DND-41 (cell line): ENCODE data around the gene HOGA1.

Source experiments
- ATAC-seq: fragments of 200-7000 bp; cut with Tn5 transposase; 3 replicates; pipeline ENCODE4 v1.9.1; 2021; ENCODE audit warnings: low read depth; ENCODE audit not compliant: insufficient read depth
- DNase-seq: peaks from one replicate; pipeline ENCODE4 v3.0.0-alpha.2; 2020
- H2AFZ ChIP-seq: 2 replicates; pipeline ENCODE4 v1.6.0; 2012; ENCODE audit warnings: low read depth, low read length
- H3K27ac ChIP-seq: 2 replicates; pipeline ENCODE4 v1.5.1; 2012; ENCODE audit warnings: low read length, inconsistent platforms
- H3K27me3 ChIP-seq: fragments of 200-600 bp; sonication (generic); 2 replicates; pipeline ENCODE4 v1.6.0; 2012; ENCODE audit warnings: low read length, mild to moderate bottlenecking, inconsistent platforms; ENCODE audit not compliant: insufficient read depth, poor library complexity
- H3K36me3 ChIP-seq: 2 replicates; pipeline ENCODE4 v1.5.1; 2012; ENCODE audit warnings: low read length, inconsistent platforms; ENCODE audit not compliant: insufficient read depth
- H3K4me1 ChIP-seq: 2 replicates; pipeline ENCODE4 v1.5.1; 2012; ENCODE audit warnings: mild to moderate bottlenecking, low read length; ENCODE audit not compliant: insufficient read depth
- H3K4me2 ChIP-seq: 2 replicates; pipeline ENCODE4 v1.6.0; 2012; ENCODE audit warnings: mild to moderate bottlenecking, moderate library complexity, low read length, inconsistent platforms; ENCODE audit not compliant: insufficient read depth
- H3K4me3 ChIP-seq, 2 experiments: fragments of 200-600 bp in 1 of 2; shearing (Covaris generic) in 1 of 2; 2 replicates each; pipeline ENCODE4 v1.5.1; 2012 to 2016; ENCODE audit warnings: inconsistent platforms in 2 of 2, low read length in 2 of 2, mild to moderate bottlenecking in 2 of 2, low read depth in 1 of 2, moderate library complexity in 1 of 2
- H3K79me2 ChIP-seq: 2 replicates; pipeline ENCODE4 v1.6.0; 2012; ENCODE audit warnings: low read length, inconsistent platforms; ENCODE audit not compliant: insufficient read depth
- H3K9ac ChIP-seq: 2 replicates; pipeline ENCODE4 v1.6.0; 2012; ENCODE audit warnings: low read depth, mild to moderate bottlenecking, inconsistent platforms, low read length, moderate library complexity
- H3K9me3 ChIP-seq: 2 replicates; pipeline ENCODE4 v1.5.1; 2012; ENCODE audit warnings: low read length, moderate library complexity, mild to moderate bottlenecking, inconsistent platforms; ENCODE audit not compliant: insufficient read depth, severe bottlenecking
- H4K20me1 ChIP-seq: 2 replicates; pipeline ENCODE4 v1.6.0; 2012; ENCODE audit warnings: low read length; ENCODE audit not compliant: insufficient read depth
- CTCF ChIP-seq: IDR thresholded peaks from 2 replicates; pipeline ENCODE4 v1.5.1; 2012; ENCODE audit warnings: borderline replicate concordance, low read length, moderate library complexity, mild to moderate bottlenecking; ENCODE audit not compliant: poor library complexity, severe bottlenecking; ENCODE audit errors: extremely low read depth
- EZH2 ChIP-seq: IDR thresholded peaks from 3 replicates; pipeline ENCODE4 v1.6.1; 2012; ENCODE audit warnings: borderline replicate concordance, low read depth, mild to moderate bottlenecking, moderate library complexity, low read length, inconsistent platforms; ENCODE audit not compliant: severe bottlenecking

Gene HOGA1

GRCh38 chr10:97547271-97547600 lies 37.0 kb upstream of the HOGA1 start:
- H3K4me2 ChIP-seq, result no peak overlapping the region
- no peaks in the 10 kb centered on the region for H4K20me1 ChIP-seq
- no peak for DNase-seq

GRCh38 chr10:97547962-97548361 lies 36.2 kb upstream of the HOGA1 start:
- ATAC-seq, result no peak
- no peak for DNase-seq
- no peaks in the 10 kb centered on the region for H3K27me3 ChIP-seq

More at GRCh38 chr10:97547271-97547600, 37.0 kb upstream of the HOGA1 start:
- no peak overlapping the region for H2AFZ ChIP-seq
- no peak for ATAC-seq
- no peaks in the 10 kb centered on the region for H3K36me3 ChIP-seq
- no peaks in the 10 kb centered on the region for H3K4me1 ChIP-seq
- no peaks in the 10 kb centered on the region for H3K27me3 ChIP-seq
- H3K27ac ChIP-seq, result no peak overlapping the region
- H3K9ac ChIP-seq, result no peak overlapping the region
- no peak for TF ChIP-seq CTCF
- no peak for TF ChIP-seq EZH2
- H3K9me3 ChIP-seq, result no peaks in the 10 kb centered on the region
- H3K79me2 ChIP-seq, result no peaks in the 10 kb centered on the region
- no peak overlapping the region for H3K4me3 ChIP-seq

GRCh38 chr10:97548828-97549455 lies 35.2 kb upstream of the HOGA1 start:
- Histone ChIP-seq H3K9me3 (no peaks in the 10 kb centered on the region), H3K27me3 (no peaks in the 10 kb centered on the region), H3K4me1 (no peaks in the 10 kb centered on the region), H3K27ac (no peak overlapping the region), H3K4me2 (no peak overlapping the region), H2AFZ (no peak overlapping the region), H3K36me3 (no peaks in the 10 kb centered on the region), H3K9ac (no peak overlapping the region), H3K79me2 (no peaks in the 10 kb centered on the region), H4K20me1 (no peaks in the 10 kb centered on the region), H3K4me3 (no peak overlapping the region)
- TF ChIP-seq EZH2 (no peak), CTCF (no peak)
- DNase-seq (no peak), ATAC-seq (no peak)

More at GRCh38 chr10:97547962-97548361, 36.2 kb upstream of the HOGA1 start:
- H3K9ac ChIP-seq, result no peak overlapping the region
- no peak overlapping the region for H3K4me3 ChIP-seq
- H3K4me2 ChIP-seq, result no peak overlapping the region
- H3K36me3 ChIP-seq, result no peaks in the 10 kb centered on the region
- TF ChIP-seq CTCF, result no peak
- TF ChIP-seq EZH2, result no peak
- H2AFZ ChIP-seq, result no peak overlapping the region
- no peaks in the 10 kb centered on the region for H3K4me1 ChIP-seq
- H4K20me1 ChIP-seq, result no peaks in the 10 kb centered on the region
- H3K79me2 ChIP-seq, result no peaks in the 10 kb centered on the region
- H3K27ac ChIP-seq, result no peak overlapping the region
- H3K9me3 ChIP-seq, result no peaks in the 10 kb centered on the region
